KMS-11 (cell line): Measurements from ENCODE around the gene CAPN7.

ENCODE experiments used
- H2AFZ ChIP-seq: fragments of 200-600 bp; sonication (generic); 2 replicates; pipeline ENCODE4 v1.6.1; 2016; ENCODE audit warnings: antibody characterized with exemption, mixed run types, low read depth
- H3K27ac ChIP-seq: fragments of 200-600 bp; sonication (generic); 2 replicates; pipeline ENCODE4 v1.6.1; 2016; ENCODE audit warnings: mild to moderate bottlenecking, mixed run types
- H3K27me3 ChIP-seq: fragments of 200-600 bp; sonication (generic); 2 replicates; pipeline ENCODE4 v1.6.1; 2017; ENCODE audit warnings: mild to moderate bottlenecking, low read depth, mixed run types, moderate library complexity; ENCODE audit not compliant: insufficient read depth
- H3K36me3 ChIP-seq: fragments of 200-600 bp; sonication (generic); 2 replicates; pipeline ENCODE4 v1.6.1; 2017; ENCODE audit warnings: mild to moderate bottlenecking, mixed run types; ENCODE audit not compliant: insufficient read depth
- H3K4me1 ChIP-seq: fragments of 200-600 bp; sonication (generic); 2 replicates; pipeline ENCODE4 v1.6.1; 2016; ENCODE audit warnings: mild to moderate bottlenecking, low read depth, mixed run types; ENCODE audit not compliant: poor library complexity, severe bottlenecking
- H3K4me2 ChIP-seq: fragments of 200-600 bp; sonication (generic); 2 replicates; pipeline ENCODE4 v1.7.0; 2016; ENCODE audit warnings: mild to moderate bottlenecking, mixed run types
- H3K4me3 ChIP-seq: fragments of 200-600 bp; sonication (generic); IDR thresholded peaks from 2 replicates; pipeline ENCODE4 v1.6.1; 2017; ENCODE audit warnings: low read depth, low read length, mixed read lengths; ENCODE audit not compliant: insufficient read depth
- H3K79me2 ChIP-seq: fragments of 200-600 bp; sonication (generic); 2 replicates; pipeline ENCODE4 v1.6.1; 2016; ENCODE audit warnings: low read depth, mixed run types; ENCODE audit not compliant: insufficient read depth
- H3K9ac ChIP-seq: fragments of 200-600 bp; sonication (generic); 2 replicates; pipeline ENCODE4 v1.6.1; 2016; ENCODE audit warnings: mild to moderate bottlenecking, mixed run types
- H4K20me1 ChIP-seq: fragments of 200-600 bp; sonication (generic); 2 replicates; pipeline ENCODE4 v1.6.1; 2016; ENCODE audit warnings: mild to moderate bottlenecking, mixed run types; ENCODE audit not compliant: insufficient read depth
- TF ChIP-seq, protein P1 (sequence below): fragments of 200-600 bp; sonication (generic); conservative IDR thresholded peaks from 2 replicates; pipeline ENCODE4 v1.6.1; 2017; ENCODE audit warnings: low read depth, mild to moderate bottlenecking, antibody characterized with exemption, low read length, moderate library complexity, mixed read lengths

Gene CAPN7

DNA sequence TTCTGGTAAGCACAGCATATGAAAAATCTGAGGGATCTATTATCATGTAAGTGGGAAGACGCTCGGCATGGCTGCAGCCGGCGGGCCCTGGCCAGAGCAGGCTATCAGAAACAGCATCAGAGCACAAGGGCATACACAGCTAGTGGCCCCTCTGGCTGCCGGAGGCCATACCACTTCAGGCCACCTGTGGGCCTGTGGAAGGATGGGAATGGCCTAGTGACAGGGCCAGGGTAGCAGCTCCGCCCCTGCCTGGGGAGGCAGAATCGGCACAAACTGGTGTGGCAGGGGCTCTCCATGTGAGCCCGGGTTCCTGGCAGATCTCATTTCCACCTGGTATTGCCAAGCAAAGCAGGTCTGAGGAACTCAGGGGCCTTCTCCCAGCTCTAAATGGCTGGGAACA lies 80.0 kb downstream of the CAPN7 start:
- Histone ChIP-seq H2AFZ (no peak overlapping the region), H3K27ac (no peak overlapping the region), H3K4me2 (no peak overlapping the region), H4K20me1 (no peaks in the 10 kb centered on the region), H3K79me2 (no peaks in the 10 kb centered on the region), H3K4me3 (no peak overlapping the region), H3K9ac (no peak overlapping the region), H3K36me3 (no peaks in the 10 kb centered on the region), H3K27me3 (no peaks in the 10 kb centered on the region), H3K4me1 (peaks cover 21% of the 10 kb centered on the region)
- TF ChIP-seq, protein P1, sequence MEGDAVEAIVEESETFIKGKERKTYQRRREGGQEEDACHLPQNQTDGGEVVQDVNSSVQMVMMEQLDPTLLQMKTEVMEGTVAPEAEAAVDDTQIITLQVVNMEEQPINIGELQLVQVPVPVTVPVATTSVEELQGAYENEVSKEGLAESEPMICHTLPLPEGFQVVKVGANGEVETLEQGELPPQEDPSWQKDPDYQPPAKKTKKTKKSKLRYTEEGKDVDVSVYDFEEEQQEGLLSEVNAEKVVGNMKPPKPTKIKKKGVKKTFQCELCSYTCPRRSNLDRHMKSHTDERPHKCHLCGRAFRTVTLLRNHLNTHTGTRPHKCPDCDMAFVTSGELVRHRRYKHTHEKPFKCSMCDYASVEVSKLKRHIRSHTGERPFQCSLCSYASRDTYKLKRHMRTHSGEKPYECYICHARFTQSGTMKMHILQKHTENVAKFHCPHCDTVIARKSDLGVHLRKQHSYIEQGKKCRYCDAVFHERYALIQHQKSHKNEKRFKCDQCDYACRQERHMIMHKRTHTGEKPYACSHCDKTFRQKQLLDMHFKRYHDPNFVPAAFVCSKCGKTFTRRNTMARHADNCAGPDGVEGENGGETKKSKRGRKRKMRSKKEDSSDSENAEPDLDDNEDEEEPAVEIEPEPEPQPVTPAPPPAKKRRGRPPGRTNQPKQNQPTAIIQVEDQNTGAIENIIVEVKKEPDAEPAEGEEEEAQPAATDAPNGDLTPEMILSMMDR: no peak

DNA sequence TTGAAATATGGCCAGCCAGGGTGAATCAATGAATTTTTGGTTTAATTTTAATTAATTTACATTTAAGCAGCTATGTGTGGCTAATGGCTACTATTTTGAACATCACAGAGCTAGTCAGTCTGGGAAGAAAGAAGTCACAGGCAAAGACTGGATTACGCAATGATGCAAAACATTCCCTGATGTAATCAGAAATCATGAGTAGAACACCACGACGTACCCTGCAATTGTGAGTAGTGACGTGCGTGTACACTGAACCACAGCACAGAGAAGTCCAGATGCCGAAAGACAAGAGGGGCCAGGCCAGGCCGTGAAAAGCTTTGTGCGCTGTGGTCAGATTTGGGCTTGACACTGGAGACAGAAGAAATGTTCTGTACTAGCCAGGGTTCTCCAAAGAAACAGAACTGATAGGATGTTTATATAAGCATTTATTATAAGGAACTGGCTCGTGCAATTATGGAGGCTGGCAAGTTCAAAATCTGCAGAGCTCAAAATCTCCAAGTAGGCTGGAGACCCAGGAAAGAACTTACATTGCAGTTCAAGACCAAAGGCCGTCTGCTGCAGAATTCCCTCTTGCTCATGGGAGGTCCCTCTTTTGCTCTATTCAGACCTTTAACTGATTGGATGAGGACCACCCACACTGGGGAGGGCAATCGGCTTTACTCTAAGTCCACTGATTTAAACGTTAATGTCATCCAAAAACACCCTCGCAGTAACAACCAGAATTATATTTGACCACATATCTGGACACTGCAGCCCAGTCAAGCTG lies 81.7 kb downstream of the CAPN7 start:
- no peak overlapping the region for H3K9ac ChIP-seq
- no peaks in the 10 kb centered on the region for H3K36me3 ChIP-seq
- TF ChIP-seq, protein P1: no peak
- H4K20me1 ChIP-seq: no peaks in the 10 kb centered on the region
- no peaks in the 10 kb centered on the region for H3K27me3 ChIP-seq
- H3K4me1 ChIP-seq: peaks cover 38% of the 10 kb centered on the region
- no peak overlapping the region for H2AFZ ChIP-seq
- no peak overlapping the region for H3K27ac ChIP-seq
- no peak overlapping the region for H3K4me2 ChIP-seq
- no peak overlapping the region for H3K4me3 ChIP-seq
- no peaks in the 10 kb centered on the region for H3K79me2 ChIP-seq

DNA sequence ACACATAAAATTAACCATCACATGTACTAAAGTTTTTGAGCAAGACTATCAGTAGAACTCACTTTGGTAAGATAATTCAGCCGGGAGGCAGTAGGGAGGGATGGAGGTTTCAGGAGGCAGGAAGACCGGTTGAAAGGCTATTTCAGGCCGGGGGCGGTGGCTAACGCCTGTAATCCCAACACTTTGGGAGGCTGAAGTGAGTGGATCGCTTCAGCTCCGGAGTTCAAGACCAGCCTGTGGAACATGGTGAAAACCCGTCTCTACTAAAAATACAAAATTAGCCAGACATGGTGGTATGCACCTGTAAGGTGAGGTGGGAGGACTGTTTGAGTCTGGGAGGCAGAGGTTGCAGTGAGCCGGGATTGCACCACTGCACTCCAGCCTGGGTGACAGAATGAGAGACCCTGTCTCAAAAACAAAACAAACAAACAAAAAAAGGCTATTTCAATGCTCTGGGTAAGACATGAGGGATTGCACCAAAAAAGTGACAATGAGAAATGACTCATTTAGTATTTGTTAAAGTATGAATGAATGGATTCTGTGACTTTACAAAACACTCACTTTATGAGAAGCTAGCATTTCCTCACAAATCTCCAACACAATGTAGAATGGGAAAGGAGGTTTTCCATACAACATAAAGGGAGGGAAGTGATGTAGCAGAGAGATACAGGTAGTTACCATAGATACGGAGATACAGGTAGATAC lies 82.4 kb downstream of the CAPN7 start:
- Histone ChIP-seq H3K27ac (no peak overlapping the region), H3K4me1 (peaks cover 33% of the 10 kb centered on the region), H3K4me2 (no peak overlapping the region), H3K9ac (no peak overlapping the region), H4K20me1 (no peaks in the 10 kb centered on the region), H3K27me3 (no peaks in the 10 kb centered on the region), H3K36me3 (no peaks in the 10 kb centered on the region), H3K79me2 (no peaks in the 10 kb centered on the region), H3K4me3 (no peak overlapping the region), H2AFZ (no peak overlapping the region)
- TF ChIP-seq, protein P1: no peak

DNA sequence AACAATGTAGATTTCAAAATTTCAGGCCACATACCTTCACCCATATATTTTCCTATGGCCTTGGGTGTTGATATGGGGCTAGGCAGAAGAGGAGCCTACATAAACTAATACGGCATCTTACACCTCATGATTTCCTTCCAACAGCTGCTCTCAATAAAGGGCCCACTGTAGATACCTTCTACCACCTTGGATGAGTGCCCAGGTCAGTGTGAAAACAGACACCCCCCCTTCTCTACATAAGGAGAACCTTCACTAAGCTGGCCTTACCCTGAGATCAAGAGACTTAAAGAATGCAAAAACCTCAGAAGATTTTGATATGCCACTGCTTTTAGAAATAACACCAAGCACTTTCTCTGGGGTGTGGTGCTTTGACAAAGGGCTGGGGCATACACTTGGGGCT lies 83.6 kb downstream of the CAPN7 start:
- Histone ChIP-seq H3K27me3 (no peaks in the 10 kb centered on the region), H3K4me3 (no peak overlapping the region), H3K36me3 (no peaks in the 10 kb centered on the region), H3K27ac (no peak overlapping the region), H4K20me1 (no peaks in the 10 kb centered on the region), H2AFZ (no peak overlapping the region), H3K79me2 (no peaks in the 10 kb centered on the region), H3K4me1 (peaks cover 25% of the 10 kb centered on the region), H3K4me2 (no peak overlapping the region), H3K9ac (no peak overlapping the region)
- TF ChIP-seq, protein P1: no peak
